GM19467 (cell line): ENCODE measurements around the gene TPK1.
"Not testable (repeated sequence)": the region's sequence is repeated elsewhere in the genome, so short reads cannot be mapped to it uniquely, and the experiment has no call there.

Source experiments
- ATAC-seq: cut with Tn5 transposase; IDR thresholded peaks from one replicate; pipeline ENCODE4 v1.9.1; 2021; ENCODE audit warnings: mild to moderate bottlenecking, moderate library complexity; ENCODE audit not compliant: unreplicated experiment

TPK1 gene

DNA sequence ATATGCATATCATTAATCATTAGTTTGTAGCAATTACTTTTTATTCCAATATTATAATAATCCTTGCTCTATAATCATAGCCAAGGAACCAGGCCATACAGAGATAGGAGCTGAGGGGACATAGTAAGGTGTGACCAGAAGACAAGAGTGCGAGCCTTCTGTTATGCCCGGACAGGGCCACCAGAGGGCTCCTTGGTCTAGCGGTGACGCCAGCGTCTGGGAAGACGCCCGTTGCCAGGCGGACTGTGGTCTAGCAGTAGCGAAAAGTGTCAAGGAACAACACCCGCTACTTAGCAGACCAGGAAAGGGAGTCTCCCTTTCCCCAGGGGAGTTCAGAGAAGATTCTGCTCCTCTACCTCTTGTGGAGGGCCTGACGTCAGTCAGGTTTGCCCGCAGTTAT lies 109.0 kb downstream of the TPK1 start:
- not testable (repeated sequence) for ATAC-seq

DNA sequence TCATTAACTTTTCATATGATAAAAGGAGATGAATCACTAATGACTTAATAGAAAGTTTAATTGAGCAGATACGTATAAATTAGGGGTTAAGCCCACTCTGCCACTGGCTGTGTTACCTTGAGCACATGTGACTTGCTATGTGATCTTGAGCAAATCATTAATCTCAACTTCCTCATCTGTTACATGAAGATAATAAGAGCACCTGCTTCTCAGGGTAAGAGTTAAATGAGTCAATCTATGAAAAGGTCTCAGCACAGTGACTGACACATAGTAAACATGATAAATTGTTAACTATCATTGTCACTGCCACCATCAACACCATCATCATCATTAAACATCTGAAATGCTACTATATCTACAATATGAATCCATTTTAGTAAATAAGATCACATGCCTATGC lies 110.8 kb downstream of the TPK1 start:
- peak; percentile 100 for ATAC-seq

DNA sequence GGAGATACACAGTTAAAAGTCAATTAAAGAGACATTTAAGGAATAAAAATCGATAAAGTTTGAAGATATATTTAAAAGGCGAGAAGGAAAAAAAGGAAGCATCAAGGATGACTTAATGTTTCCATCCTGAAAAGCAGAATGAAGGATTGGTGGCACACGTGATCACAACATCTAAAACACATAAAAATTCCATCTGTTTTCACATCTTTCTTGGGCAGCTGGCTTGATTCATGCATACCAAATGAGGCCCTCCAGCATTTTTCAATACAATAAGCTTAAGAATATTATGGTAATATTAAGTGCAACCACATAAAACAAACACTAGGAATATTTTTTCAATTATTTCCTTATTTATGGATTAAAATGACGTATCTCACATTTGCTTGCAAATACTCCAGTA lies 112.6 kb downstream of the TPK1 start:
- no peak for ATAC-seq

DNA sequence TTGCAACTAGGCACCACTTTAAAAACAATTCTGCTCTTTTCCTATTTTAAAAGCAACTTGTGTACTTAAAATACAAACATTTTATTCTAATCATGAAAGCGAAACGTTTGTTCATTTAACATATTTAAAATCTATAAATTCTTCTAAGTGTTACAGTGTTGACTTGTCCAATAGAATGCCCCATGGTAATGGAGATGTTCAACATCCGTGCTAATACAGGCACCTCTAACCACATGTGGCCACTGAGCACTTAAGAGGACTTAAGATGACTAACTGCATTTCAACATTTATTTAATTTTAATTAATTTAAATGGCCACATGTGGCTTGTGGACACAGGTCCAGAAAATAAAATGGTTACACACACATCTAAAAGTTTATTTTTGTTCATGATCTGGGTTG lies 115.1 kb downstream of the TPK1 start:
- no peak for ATAC-seq

DNA sequence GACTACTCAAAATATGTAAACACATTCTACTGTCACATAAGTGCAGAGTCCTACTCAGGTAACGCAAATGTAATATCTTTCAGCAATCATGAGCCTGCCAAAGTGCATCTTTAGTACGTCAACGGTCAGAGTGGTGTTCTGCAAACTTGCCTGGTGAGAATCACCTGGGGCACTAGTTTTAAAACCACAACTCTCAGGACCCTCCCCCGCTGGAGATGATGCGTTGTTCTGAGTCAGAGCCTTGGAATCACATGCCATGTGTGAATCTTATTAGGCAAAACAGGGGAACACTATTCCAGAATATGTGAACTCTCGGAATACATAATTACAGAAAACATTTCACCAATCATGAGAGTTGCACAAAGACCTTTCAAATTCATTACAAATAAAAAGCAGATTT lies 115.7 kb downstream of the TPK1 start:
- ATAC-seq, result no peak

DNA sequence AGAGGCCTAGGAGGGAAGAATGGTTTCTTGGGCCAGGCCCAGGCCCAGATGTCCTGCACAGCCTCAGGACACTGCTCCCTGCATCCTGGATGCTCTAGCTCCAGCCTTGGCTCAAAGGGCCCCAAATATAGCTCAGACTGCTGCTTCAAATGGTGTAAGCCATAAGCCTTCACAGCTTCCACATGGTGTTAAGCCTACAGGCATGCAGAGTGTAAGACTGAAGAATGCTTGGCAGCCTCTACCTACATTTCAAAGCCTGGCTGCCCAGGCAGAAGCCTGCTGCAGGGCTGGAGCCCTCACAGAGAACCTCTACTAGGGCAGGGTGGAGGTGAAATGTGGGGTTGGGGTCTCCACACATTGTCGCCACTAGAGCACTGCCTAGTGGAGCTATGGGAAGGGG lies 118.1 kb downstream of the TPK1 start:
- no peak for ATAC-seq

DNA sequence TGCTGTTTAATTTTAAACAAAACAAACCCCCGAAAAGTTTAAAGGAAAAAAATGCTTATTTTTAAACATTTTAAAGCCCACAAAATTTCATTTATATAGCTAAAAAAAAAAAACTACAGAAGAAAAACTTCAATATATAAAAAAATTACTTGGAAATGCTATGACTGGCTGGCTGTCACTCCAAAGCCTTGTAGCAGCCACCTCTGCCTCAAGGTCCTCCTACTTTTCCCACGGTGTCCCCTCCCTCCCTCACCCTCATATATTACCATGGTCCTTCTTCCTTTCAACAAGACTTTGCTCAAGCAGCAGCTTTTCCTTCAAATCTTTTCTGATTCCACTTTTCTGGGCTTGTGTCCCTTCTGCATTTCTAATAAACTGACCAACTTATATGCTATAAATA lies 122.0 kb downstream of the TPK1 start:
- ATAC-seq, result no peak

DNA sequence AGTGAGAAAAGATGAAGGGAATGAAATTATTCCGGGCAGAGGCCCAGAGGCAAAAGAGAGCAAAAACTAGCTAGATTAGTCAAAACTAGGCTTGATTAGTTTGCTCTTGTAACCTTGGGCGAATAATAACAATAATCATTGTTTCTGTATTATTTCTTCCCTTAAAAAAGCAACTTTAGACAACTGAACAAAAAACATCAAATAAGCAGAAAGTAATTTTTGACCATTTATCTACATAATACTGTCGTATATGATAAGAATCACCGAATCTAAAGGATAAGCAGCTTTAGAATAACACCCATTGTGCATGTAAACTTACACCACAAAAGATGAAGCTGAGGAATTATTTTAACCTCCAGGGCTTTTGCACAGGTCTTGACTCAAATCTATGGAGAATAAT lies 125.1 kb downstream of the TPK1 start:
- ATAC-seq, result no peak

DNA sequence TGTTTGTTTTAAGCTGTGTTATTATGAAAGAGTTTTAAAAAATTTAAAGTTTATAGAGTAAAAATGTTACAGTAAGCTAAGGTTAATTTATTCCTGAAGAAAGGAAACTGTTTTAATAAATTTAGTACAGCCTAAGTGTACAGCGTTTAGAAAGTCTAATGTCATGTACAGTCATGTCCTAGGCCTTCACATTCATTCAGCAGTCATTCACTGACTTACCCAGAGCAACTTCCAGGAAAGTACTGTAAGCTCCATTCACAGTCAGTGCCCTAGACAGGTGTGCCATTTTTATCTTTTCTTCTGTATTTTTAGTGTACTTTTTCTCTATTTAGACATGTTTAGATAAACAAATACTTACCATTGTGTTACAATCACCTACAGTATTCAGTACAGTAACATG lies 126.8 kb downstream of the TPK1 start:
- no peak for ATAC-seq

DNA sequence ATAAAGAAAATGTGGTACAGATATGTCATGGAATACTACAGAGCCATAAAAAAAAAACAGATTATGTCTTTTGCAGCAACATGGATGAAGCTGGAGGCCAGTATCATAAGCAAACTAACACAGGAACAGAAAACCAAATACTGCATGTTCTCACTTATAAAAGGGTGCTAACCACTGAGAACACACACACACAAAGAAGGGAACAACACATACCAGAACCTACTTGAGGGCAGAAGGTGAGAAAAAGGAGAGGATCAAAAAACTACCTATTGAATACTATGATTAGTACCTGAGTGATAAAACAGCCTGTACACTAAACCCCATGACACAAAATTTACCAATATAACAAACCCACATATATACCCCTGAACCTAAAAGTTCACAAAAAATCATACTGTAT lies 144.6 kb downstream of the TPK1 start:
- no peak for ATAC-seq

DNA sequence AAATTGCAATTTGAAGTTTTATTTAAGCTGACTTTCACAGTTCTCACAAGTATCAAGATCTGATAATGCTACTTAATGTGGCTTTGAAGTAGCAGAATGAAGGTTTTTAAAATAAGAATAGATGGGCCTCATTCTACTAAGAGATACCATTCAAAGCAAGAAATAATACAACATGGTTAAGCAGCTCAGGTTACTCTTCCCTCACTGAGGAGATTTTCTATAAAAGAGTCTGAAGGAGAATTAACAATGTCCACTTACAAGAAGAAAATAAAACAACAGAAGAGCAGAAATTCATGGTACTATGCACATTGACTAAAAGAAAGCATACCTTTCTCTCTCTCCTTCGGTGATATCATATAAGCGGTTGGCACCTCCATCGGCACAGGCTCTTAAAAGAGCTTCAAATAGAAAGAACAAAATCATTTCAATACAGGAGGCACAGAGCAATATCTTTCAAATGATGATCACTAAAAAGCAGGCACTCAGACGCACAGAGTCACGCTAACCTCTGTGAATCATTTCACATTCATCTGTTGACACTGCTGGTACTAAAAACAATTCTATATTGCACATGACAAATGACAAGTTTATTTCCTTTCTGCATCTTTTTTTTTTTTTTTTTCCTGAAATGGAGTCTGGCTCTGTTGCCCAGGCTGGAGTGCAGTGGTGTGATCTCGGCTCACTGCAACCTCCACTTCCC lies 153.1 kb downstream of the TPK1 start:
- no peak for ATAC-seq

DNA sequence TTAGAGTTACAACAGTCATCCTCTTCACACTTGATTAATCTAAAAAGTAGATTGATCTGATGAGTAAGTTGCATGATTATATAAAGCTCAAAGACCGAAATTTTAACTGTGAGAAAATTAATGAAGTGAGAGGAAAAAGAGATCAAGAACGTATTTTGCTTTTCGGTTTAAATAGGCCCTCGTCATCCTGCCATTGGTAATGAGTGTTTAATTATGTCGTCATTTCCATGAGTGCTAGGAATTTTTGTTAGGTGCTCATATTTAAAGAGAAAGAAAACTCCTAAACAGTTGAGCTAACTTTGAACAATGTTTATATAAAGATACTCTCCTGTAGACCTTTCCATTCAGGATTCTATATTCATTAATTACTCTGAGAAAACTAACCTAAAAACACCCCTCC lies 159.4 kb downstream of the TPK1 start:
- ATAC-seq, result no peak

DNA sequence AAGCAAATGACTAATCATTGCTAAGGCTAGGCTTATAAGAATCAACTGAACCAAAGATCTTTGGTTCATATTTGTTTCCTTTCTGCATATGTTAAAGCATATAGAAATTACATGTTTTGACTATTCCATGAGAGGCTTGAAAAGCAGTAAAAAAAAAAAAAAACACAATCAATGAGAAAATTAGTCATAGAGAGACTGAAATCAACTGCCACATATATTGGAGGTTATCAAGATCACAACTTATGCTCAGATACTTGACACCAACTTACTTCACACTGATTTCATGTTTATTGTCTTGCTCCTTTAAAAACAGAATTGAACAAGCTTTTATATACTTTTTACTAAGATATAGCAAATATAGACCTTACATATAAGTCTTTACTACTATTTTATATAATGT lies 161.3 kb downstream of the TPK1 start:
- no peak for ATAC-seq

DNA sequence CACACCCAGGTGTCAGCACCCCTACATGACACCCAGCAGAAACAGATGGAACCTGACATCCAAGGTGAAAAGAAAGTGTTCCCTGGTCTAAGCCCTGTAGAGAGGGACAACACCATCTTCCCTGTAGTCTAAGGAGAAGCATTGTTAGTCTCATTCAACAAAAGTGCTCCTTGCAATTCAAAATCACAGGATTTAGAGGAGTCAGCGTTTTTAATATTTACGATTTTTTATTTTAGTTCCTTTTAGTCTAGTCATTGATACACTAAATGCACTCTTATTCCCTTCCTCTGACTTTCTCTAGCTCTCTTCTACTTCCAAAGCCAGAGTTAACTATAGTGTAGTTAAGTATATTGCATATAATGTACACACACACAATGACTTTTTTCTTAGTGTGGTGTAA lies 163.0 kb downstream of the TPK1 start:
- no peak for ATAC-seq

DNA sequence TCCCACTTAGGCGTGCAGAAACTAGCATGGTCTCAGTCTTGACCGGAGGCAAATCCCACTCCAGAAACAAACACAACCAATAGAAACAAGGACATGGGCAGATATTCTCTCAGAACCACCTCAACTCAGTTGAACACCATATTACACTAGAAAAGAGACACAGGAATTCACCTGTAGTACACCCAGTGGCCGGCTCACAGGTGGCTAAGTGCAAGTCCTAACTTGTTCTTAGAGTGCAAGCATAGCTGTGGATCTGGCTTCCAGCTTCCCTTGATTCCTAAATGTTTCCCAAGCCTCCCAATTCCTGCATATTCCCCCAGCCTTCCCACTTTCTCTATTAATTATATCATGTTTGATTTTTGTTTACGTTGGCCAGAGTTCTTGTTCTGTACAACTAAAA lies 164.4 kb downstream of the TPK1 start:
- no peak for ATAC-seq

DNA sequence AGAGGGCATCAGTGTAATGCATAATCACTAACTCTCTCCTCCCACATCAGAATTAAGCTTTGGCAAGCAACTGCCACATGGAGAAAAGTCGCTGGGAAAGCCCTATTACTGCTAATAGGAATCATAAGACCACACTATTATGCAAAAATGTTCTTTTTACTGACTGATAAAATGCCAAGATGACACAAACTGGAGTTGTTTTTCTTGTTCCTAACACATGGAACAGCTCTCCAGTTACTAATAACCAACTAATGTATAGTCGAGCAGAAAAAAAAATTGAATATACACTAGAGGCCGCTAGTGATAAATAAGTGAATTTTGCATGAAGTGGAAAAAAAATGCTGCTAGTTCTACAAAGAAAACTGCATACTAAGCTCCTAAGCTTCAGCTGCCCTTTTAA lies 165.6 kb downstream of the TPK1 start:
- ATAC-seq, result no peak

DNA sequence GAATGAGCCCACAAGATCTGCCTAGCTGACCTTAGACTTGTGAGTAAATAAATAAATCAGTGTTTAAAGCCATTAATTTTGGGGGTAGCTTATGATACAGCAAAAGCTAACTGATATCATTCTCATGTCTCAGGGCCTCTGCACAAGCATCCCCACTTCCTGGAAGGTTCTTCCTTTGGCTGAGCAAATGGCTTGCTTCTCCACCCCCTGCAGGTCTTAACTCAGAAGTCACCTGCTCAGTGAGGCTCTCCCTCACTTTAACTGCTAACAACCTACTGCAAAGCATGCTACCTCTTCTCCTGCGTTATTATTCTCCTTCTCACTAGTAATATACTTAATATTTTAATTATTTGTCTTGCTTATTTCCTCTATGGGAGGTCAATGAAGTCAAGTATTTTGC lies 167.3 kb downstream of the TPK1 start:
- no peak for ATAC-seq

DNA sequence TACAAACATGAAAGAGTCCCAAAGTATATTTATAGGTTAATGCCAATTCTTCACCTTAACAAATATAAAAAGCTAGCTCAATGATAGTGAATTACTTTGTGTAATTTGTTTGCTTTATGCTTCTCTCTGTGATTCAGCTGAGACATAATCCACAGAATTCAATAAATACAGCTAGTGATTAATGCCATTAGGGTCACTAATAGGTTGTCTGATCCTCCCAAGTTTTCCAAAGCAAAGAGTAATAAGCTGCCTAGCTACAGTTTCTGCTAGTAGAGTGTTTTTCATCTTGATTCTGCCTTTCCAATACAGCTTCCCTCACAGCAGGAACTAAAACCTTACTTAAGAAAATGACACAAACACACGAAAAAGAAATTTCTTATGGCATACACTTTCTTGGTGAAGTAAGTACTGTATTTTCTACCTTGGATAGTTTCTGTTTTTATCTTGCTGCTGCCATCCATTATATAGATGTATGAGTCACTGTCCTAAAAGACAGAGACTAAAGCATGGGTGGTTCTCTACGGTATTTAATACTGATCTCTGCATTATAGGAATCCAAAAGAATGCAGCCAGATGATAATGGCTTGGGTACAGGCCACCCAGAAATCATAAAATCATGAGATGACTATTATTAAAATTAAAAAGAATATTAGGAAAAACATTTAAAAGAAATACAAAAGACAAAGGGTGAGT lies 170.0 kb downstream of the TPK1 start:
- ATAC-seq, result no peak

DNA sequence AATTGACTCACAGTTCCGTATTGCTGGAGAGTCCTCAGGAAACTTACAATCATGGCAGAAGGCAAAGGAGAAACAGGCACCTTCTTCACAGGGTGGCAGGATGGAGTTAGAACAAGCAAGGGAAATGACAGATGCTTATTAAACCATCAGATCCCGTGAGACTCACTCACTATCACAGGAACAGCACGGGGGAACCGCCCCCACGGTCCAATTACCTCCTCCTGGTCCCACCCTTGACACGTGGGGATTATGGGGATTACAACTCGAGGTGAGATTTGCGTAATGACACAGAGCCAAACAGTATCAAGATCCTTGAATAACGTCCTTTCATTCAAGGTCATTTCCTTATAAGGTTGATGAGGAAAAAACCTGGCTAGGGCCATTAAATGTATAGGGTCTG lies 176.6 kb downstream of the TPK1 start:
- no peak for ATAC-seq

DNA sequence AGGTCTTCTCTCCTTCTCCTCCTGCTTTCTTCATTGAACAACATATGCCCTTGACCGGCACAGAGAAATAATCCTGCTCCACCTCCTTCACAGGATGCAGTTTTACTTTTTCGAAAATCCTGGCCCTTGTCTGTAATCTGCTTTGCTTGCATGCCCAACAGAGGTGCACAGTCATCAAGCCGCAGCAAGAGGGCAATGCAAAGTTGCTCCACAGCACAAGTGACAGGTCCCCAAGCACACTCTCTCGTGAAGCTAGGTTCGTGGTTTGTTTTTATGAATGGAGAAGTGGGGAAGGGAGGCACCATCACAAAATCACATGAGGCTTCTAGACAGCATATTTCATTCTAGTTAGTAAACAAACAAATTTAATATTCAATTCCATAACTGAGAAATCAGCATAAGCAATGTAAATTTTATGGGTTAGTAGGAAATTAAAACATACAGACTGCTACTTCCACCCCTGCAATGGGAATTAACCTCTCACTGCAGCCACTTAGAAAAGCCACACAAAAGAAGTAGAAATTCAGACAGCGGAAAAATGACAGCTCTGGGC lies 178.8 kb downstream of the TPK1 start:
- ATAC-seq, result peak; percentile 62

DNA sequence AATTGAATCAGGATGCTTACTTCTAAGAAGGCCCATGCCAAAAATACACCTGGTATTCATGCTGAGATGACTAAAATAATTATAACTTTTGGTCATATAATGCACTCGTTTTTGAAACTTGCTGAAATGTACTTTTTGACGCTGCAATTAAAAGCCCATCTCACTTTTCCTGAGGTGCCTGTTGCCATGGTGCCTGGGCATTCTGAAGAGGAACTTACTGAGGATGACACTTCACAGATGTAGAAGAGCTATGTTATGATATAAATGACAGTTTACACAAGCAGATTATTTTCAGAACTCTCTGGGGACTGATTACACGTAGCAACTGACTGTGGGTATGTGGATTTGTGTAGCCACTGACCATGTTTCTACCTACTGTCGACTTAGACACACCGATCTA lies 182.4 kb downstream of the TPK1 start:
- no peak for ATAC-seq

DNA sequence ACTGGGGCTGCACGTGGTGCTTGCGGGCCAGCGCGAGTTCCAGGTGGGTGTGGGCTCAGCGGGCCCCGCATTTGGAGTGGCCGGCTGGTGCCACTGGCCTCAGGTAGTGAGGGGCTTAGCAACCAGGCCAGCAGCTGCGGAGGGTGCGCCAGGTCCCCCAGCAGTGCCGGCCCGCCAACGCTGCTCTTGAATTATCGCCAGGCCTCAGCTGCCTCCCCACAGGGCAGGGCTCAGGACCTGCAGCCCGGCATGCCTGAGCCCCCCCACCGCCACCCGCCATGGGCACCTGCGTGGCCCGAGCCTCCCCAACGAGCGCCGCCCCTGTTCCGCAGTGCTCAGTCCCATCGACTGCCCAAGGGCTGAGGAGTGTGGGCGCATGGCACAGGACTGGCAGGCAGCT lies 185.4 kb downstream of the TPK1 start:
- ATAC-seq, result no peak

DNA sequence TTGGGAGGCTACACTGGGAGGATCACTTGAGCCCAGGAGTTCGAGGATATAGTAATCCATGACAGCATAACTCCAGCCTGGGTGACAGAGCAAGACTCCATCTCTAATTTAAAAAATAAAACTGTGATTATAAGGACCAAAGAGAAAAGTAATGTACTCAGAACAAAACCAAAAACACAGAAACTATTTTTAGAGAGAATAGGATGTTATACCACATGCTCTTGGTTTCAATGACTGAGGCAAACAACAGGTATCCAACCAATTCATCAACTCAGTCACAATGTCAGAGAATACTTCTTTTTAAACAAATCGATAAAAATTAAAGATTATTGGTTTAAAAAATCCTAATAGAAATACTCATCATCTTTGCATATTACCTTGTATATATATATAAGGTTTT lies 186.7 kb downstream of the TPK1 start:
- ATAC-seq, result no peak
